Ovary (tissue), 9 donors: ENCODE measurements around the gene MTERF1. TPM values are rescaled to one million over a fixed set of nuclear protein-coding genes. Genes with fewer than 3 reads are reported as not detected.
"Not testable (repeated sequence)": the region's sequence is repeated elsewhere in the genome, so short reads cannot be mapped to it uniquely, and the experiment has no call there.

ENCODE experiments used
- DNase-seq, 5 donors: peaks; one replicate each; pipeline ENCODE4 v3.0.0-alpha.2; 2019 to 2020
- H3K27ac ChIP-seq, 2 donors: fragments of 200-600 bp; one replicate each; pipeline versions ENCODE4 v1.5.1 to v1.8.0; 2019 to 2022
- H3K27me3 ChIP-seq: fragments of 200-600 bp; one replicate; pipeline ENCODE4 v1.8.0; 2022
- H3K36me3 ChIP-seq: fragments of 200-600 bp; sonication (generic); one replicate; pipeline ENCODE4 v1.5.1; 2019
- H3K4me1 ChIP-seq: one replicate; pipeline ENCODE4 v1.8.1; 2013; ENCODE audit warnings: mild to moderate bottlenecking, moderate library complexity; ENCODE audit not compliant: insufficient read depth
- H3K4me3 ChIP-seq: fragments of 200-600 bp; sonication (generic); one replicate; pipeline ENCODE4 v1.5.1; 2017
- H3K9me3 ChIP-seq, 2 donors: fragments of 200-600 bp in 1 of 2; sonication (generic) in 1 of 2; one replicate each; pipeline versions ENCODE4 v1.5.1 to v1.8.1; 2013 to 2019; ENCODE audit warnings: mild to moderate bottlenecking in 1 of 2, moderate library complexity in 1 of 2
- CTCF ChIP-seq, 3 donors: fragments of 450-650 bp in 2 of 3; fragments of 200-600 bp in 1 of 3; IDR thresholded peaks; one replicate each; pipeline versions ENCODE4 v1.5.1 to v1.8.0; 2016 to 2022; ENCODE audit warnings: antibody characterized with exemption in 3 of 3, mild to moderate bottlenecking in 1 of 3
- EP300 ChIP-seq: sonication (generic); formaldehyde crosslinking; IDR thresholded peaks from one replicate; pipeline ENCODE4 v1.6.1; 2017; ENCODE audit warnings: antibody characterized with exemption
- POLR2A ChIP-seq: fragments of 450-650 bp; IDR thresholded peaks from one replicate; pipeline ENCODE4 v1.6.1; 2017; ENCODE audit warnings: antibody characterized with exemption, mild to moderate bottlenecking, moderate library complexity
- WGBS, 3 donors: extraction: QIAGEN DNeasy Blood & Tissue Kit in 1 of 3; methylation state at CpG; one replicate each; pipeline versions ENCODE4 v1.1.5 to v1.1.7; 2013 to 2017; 5-methylcytosine and 5-hydroxymethylcytosine counted together
- intact Hi-C, 4 donors: fragments of 100-400 bp; cut with DNase I; formaldehyde crosslinking; loops; one replicate each; pipeline versions ENCODE4 v1.11.0 to v1.15.1; 2022 to 2023
- polyA plus RNA-seq, 2 donors: library from polyadenylated mRNA; stranded (reverse); fragments of 200-250 nt in 1 of 2; fragments of 350-450 nt in 1 of 2; fragmentation: Illumina TruSeq in 1 of 2; extraction: RNeasy Lipid Tissue Mini Kit (QIAGEN cat#74804) in 1 of 2; gene quantifications; one replicate each; pipeline ENCODE4 v1.2.3, GENCODE V29; 2013 to 2014
- total RNA-seq, 7 donors: library from RNA; depleted of rRNA in 2 of 7; stranded (reverse); fragments of >200 nt in 2 of 7; fragmentation: NEBNext Ultra II Directional in 3 of 7; extraction: Animal tissue kit (Norgen Biotek cat#: 25700) in 3 of 7; gene quantifications; one replicate each; pipeline versions ENCODE4 v1.1.0 to v1.2.4, GENCODE V29; 2016 to 2023
- donor health status: DM: no; HTN: no; CAD: no; lungs with moderate emphysema.
- donor health status: DM: no; HTN: no; CAD: no.
- donor health status: Bipolar disorder and iron deficiency.
- donor health status: DM: yes; HTN: yes; CAD: no.
- donor health status: DM: no; HTN: no; CAD: no.
- donor health status: DM: yes; HTN: yes; CAD: no.

MTERF1 gene
- total and polyA plus RNA-seq, 9 donors = 2.8 to 17.8 (median 9.9) TPM

- Histone ChIP-seq H3K4me1 (no peaks in the 10 kb centered on the region), H3K36me3 (no peaks in the 10 kb centered on the region), H3K9me3 (no peaks in the 10 kb centered on the region), H3K4me3 (no peak overlapping the region), H3K27me3 (no peaks in the 10 kb centered on the region), H3K27ac (no peak overlapping the region)
- TF ChIP-seq EP300 (no peak), POLR2A (no peak), CTCF (IDR thresholded peaks at IDR 0.05) (no peak)
- no peak for DNase-seq
- intact Hi-C loops = no loop called here
- 85 to 90% (median 89%) methylated on average over 2 of the region's 2 CpGs for WGBS, 3 donors
These were observed 15.0 kb downstream of the MTERF1 start for GRCh38 chr7:91865511-91865910.

- H3K27me3 ChIP-seq, H3K36me3 ChIP-seq, H3K9me3 ChIP-seq, intact Hi-C loops, DNase-seq, H3K4me1 ChIP-seq, H3K4me3 ChIP-seq, H3K27ac ChIP-seq: not testable (repeated sequence)
These were observed 15.9 kb downstream of the MTERF1 start for GRCh38 chr7:91864604-91865003.

GRCh38 chr7:91864070-91864469 lies 16.4 kb downstream of the MTERF1 start:
- Histone ChIP-seq H3K9me3 (no peaks in the 10 kb centered on the region), H3K36me3 (no peaks in the 10 kb centered on the region), H3K4me3 (no peak overlapping the region), H3K27me3 (no peaks in the 10 kb centered on the region), H3K27ac (no peak overlapping the region), H3K4me1 (no peaks in the 10 kb centered on the region)
- no peak for TF ChIP-seq CTCF (IDR thresholded peaks at IDR 0.05)
- no peak for TF ChIP-seq POLR2A
- TF ChIP-seq EP300 = no peak
- intact Hi-C loops = no loop called here
- WGBS, 3 donors = 97 to 100% (median 98%) methylated on average over 6 of the region's 6 CpGs
- no peak for DNase-seq

GRCh38 chr7:91852263-91852741 lies 28.2 kb downstream of the MTERF1 start:
- intact Hi-C loops = no loop called here
- Histone ChIP-seq H3K4me3 (no peak overlapping the region), H3K27ac (no peak overlapping the region), H3K36me3 (no peaks in the 10 kb centered on the region), H3K4me1 (no peaks in the 10 kb centered on the region), H3K27me3 (no peaks in the 10 kb centered on the region), H3K9me3 (peaks cover 0 to 3% of the 10 kb centered on the region in 2 donors)
- TF ChIP-seq POLR2A (no peak), EP300 (no peak), CTCF (IDR thresholded peaks at IDR 0.05) (no peak)
- DNase-seq = no peak

GRCh38 chr7:91850455-91850854 lies 30.0 kb downstream of the MTERF1 start:
- no peaks in the 10 kb centered on the region for H3K27me3 ChIP-seq
- no peak for DNase-seq
- no peaks in the 10 kb centered on the region for H3K36me3 ChIP-seq
- TF ChIP-seq POLR2A (no peak), CTCF (IDR thresholded peaks at IDR 0.05) (no peak), EP300 (no peak)
- peaks cover 0 to 3% of the 10 kb centered on the region in 2 donors for H3K9me3 ChIP-seq
- no peak overlapping the region for H3K27ac ChIP-seq
- intact Hi-C loops = no loop called here
- H3K4me3 ChIP-seq = no peak overlapping the region
- H3K4me1 ChIP-seq = no peaks in the 10 kb centered on the region
